Activated CD4-positive, alpha-beta T cell treated with anti-CD3 and anti-CD28 coated beads for 36 hours (primary cell): ENCODE results near the gene BBS1. TPM values are rescaled to one million over a fixed set of nuclear protein-coding genes. Genes with fewer than 3 reads are reported as not detected.
"Not testable (repeated sequence)": the region's sequence is repeated elsewhere in the genome, so short reads cannot be mapped to it uniquely, and the experiment has no call there.

Experiments used
- ATAC-seq: fragments of 200-7000 bp; cut with Tn5 transposase; one replicate; pipeline ENCODE4 v1.10.0; 2021; ENCODE audit warnings: mild to moderate bottlenecking, moderate library complexity
- CTCF ChIA-PET: fragments of 350-600 bp; sonication (Branson Sonifier 250); formaldehyde crosslinking; loops from one replicate; lab custom pipeline; 2021; ENCODE audit warnings: antibody characterized with exemption; lab: Charles Lee
- POLR2A ChIA-PET: fragments of 350-600 bp; sonication (Branson Sonifier 250); formaldehyde crosslinking; loops from one replicate; lab custom pipeline; 2021; ENCODE audit warnings: antibody characterized with exemption, inconsistent platforms; lab: Charles Lee
- DNase-seq: peaks from one replicate; pipeline ENCODE4 v3.0.0-alpha.2; 2020
- H3K27ac Mint-ChIP-seq: one replicate; pipeline ENCODE4 v1.8.0; 2021; ENCODE audit warnings: mixed read lengths
- H3K27me3 Mint-ChIP-seq: one replicate; pipeline ENCODE4 v1.8.0; 2021; ENCODE audit warnings: mixed read lengths
- H3K36me3 Mint-ChIP-seq: one replicate; pipeline ENCODE4 v1.8.0; 2021; ENCODE audit warnings: low read depth, mixed read lengths
- H3K4me1 Mint-ChIP-seq: one replicate; pipeline ENCODE4 v1.8.0; 2021; ENCODE audit warnings: mixed read lengths
- H3K4me3 Mint-ChIP-seq: one replicate; pipeline ENCODE4 v1.8.0; 2021; ENCODE audit warnings: mild to moderate bottlenecking, moderate library complexity, mixed read lengths
- H3K9me3 Mint-ChIP-seq: one replicate; pipeline ENCODE4 v1.8.0; 2021; ENCODE audit warnings: low read depth, mixed read lengths
- intact Hi-C, 2 experiments: fragments of 100-400 bp; cut with DNase I in 1 of 2; cut with micrococcal nuclease in 1 of 2; formaldehyde crosslinking; loops; one replicate each; pipeline versions ENCODE4 v1.14.2 to v1.15.1; 2022 to 2024; cut with DNase I, micrococcal nuclease
- total RNA-seq, 2 experiments: library from RNA; stranded (reverse); gene quantifications; one replicate each; pipeline ENCODE4 v1.2.3, GENCODE V29; 2021

BBS1 gene
- total RNA-seq, 2 experiments from 2014 or later: 9.4 to 10.7 TPM

DNA sequence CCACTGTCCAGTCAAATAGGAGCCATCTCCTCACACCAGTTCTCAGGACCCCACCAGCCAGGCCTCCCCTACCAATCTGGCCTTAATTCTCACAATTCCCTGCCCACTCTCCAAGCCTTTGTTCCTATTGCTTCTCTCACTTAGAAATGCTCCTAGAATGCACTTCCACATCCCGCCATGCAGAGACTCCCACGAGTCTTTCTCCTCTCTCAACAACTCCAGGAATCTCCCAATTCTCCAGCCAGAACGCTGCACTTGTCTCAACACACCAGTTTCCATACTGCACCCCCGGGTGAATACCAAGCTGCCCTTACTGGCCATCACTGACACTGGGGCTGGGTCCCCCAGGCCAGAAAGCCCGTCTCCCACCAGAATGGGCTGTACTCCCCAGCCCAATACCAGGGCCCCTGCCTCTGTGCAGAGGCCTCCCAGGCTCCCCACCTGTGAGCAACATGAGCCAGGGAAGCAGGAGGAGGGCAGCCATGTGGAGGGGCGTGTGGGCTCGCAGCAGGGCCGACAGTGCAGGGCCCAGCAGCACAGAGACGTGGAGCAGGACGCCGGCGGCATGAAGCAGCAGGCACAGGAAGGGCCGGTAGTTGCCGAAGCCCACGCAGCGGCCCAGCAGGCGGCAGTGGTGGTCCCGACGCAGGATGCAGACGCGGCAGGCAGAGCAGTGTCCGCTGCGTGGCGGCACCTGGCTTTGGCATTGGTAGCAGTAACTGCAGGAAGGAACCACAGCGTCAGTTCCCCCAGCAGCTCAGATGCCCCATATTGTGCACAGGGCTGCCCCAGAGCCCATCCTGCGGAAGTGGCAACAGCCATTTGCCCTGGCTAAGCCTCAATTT lies 33.0 kb downstream of the BBS1 start:
- ATAC-seq (peak; percentile 24), DNase-seq (peak; percentile 73)
- intact Hi-C loops: no loop called here
- POLR2A ChIA-PET: no interaction called here
- no peaks in the 10 kb centered on the region for H3K9me3 Mint-ChIP-seq
- H3K27ac Mint-ChIP-seq: peak overlapping the region; percentile 58
- H3K27me3 Mint-ChIP-seq: peaks cover under 1% of the 10 kb centered on the region
- CTCF ChIA-PET: interaction anchor here (0.6 to 1.1 kb wide), 4 partner anchors 33 to 477 kb away, joined by 3 to 4 read pairs (median 3); partner anchors contain the start of gene BBS1
- H3K4me3 Mint-ChIP-seq: peak overlapping the region; percentile 51
- peaks cover 4% of the 10 kb centered on the region for H3K36me3 Mint-ChIP-seq
- H3K4me1 Mint-ChIP-seq: peaks cover 20% of the 10 kb centered on the region

DNA sequence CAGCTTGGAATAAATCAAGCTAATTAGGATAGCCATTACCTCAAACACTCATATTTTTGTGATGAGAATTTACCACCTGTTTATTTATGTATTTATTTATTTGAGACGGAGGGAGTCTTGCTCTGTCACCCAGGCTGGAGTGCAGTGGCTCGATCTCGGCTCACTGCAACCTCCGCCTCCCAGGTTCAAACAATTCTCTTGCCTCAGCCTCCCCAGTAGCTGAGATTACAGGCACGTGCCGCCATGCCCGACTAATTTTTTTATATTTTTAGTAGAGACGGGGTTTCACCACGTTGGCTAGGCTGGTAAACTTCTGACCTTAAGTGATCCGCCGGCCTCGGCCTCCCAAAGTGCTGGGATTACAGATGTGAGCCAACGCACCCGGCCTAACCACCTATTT lies 34.5 kb downstream of the BBS1 start:
- H3K27ac Mint-ChIP-seq, H3K36me3 Mint-ChIP-seq, H3K9me3 Mint-ChIP-seq, DNase-seq, intact Hi-C loops, H3K27me3 Mint-ChIP-seq, ATAC-seq: not testable (repeated sequence)
- H3K4me3 Mint-ChIP-seq: peak overlapping the region; percentile 76
- peaks cover 20% of the 10 kb centered on the region for H3K4me1 Mint-ChIP-seq
- ChIA-PET POLR2A (interaction anchor here (2.4 kb wide), 1 partner anchor 134 kb away, joined by 7 read pairs; no protein-coding TSS in a partner anchor), CTCF (interaction anchor here (0.6 to 1.2 kb wide), 4 partner anchors 8 to 134 kb away, joined by 3 read pairs; no protein-coding TSS in a partner anchor)

DNA sequence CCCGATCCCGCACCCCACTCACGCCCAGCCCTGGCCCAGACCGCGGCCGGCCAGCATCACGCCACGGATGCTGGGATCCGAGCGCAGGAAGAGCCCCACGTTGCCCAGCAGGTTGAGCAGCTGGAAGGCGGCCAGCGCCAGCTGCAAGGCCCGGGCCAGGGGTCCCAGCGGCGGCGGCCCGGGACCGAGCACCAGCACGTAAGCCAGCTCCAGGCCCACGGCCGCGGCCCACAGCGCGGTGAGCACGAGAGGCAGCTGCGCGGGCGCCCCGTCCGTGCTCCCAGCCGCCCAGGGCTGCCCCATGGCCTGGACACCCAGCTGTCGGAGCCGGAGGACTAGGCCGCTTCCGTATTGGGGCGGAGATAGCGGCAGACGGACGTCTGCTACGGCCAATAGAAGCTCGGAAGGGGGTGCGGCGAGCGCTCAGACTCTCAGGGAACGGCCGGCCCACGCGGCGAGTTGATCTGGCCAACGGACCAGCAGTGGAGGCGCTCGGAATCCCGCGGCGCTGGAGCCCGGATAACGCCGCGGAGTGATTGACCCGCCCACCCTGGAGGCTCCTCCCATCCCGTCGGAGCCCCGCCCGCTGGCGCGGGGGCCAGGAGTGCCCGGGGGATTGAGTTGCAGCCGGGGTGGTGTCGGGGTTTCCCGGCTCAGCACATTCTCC lies 35.4 kb downstream of the BBS1 start, which contains the start of gene ZDHHC24:
Gene ZDHHC24, minus strand, starts transcription at position 348 of the 667 bp plus-strand sequence. Its CDS starts 45 bp downstream, at position 303.
- H3K36me3 Mint-ChIP-seq: peaks cover 4% of the 10 kb centered on the region
- no peaks in the 10 kb centered on the region for H3K9me3 Mint-ChIP-seq
- peaks cover 20% of the 10 kb centered on the region for H3K4me1 Mint-ChIP-seq
- peak within 1 kb of the TSS; percentile 67 for H3K27ac Mint-ChIP-seq
- intact Hi-C loops: loop anchor here (1.0 to 2.0 kb wide), 15 partner anchors 33 to 573 kb away; partner anchors contain the start of genes RBM14 (in 2 of the 2), BBS1 (in 1 of the 2), CCDC87 (in 1 of the 2) and CCS (in 1 of the 2)
- ChIA-PET CTCF (interaction anchor here (0.6 to 1.5 kb wide), 13 partner anchors 9 to 1107 kb away, joined by 3 to 5 read pairs (median 3); partner anchors contain the start of genes CTSF, DPP3, RBM4 and RBM4B), POLR2A (interaction anchor here (0.6 to 2.4 kb wide), 5 partner anchors 92 to 133 kb away, joined by 3 to 7 read pairs (median 4); no protein-coding TSS in a partner anchor)
- peak; percentile 95 for DNase-seq
- ATAC-seq: peak; percentile 94
- peak within 1 kb of the TSS; percentile 76 for H3K4me3 Mint-ChIP-seq
- H3K27me3 Mint-ChIP-seq: peaks cover 5% of the 10 kb centered on the region

DNA sequence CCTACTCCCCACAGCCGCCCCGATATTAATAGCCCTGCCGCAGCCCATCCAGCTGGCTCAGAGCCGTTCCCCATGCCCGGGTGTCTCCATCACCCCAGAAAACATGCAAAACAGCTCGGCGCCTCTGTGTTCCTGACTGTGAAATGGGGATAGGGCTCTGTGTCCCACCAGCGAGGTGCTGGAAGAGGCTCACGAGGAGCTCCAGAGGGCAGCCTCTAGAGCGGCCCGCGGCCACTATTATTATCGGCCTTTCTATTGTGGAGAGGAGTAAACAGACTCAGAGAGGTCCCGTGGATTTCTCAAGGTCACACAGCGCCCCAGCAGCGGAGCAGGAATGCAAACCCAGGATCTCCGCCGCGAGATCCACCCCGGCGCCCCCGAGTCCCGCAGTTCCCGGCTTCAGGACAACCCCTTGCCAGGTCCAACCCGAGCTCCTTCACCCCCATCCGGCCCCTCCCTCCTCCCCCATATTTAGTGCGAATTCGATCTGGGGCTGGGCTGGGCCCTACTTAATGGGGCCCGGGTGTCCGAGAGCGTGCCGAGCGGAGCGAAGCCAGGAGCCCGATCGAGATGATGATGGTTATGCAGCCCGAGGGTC lies 36.0 kb downstream of the BBS1 start, which contains the start of gene ACTN3:
Gene ACTN3, plus strand, starts transcription at position 536 of the 598 bp plus-strand sequence. Its CDS starts 35 bp downstream, at position 571.
- DNase-seq: peak; percentile 37
- Mint-ChIP-seq H3K27me3 (peaks cover 5% of the 10 kb centered on the region), H3K4me3 (peak within 1 kb of the TSS; percentile 76), H3K36me3 (peaks cover 3% of the 10 kb centered on the region), H3K4me1 (peaks cover 20% of the 10 kb centered on the region), H3K9me3 (no peaks in the 10 kb centered on the region), H3K27ac (peak within 1 kb of the TSS; percentile 33)
- POLR2A ChIA-PET: interaction anchor here (0.6 to 2.4 kb wide), 4 partner anchors 91 to 132 kb away, joined by 3 to 7 read pairs (median 4); no protein-coding TSS in a partner anchor
- intact Hi-C loops: loop anchor here (1.0 to 2.0 kb wide), 15 partner anchors 33 to 572 kb away; partner anchors contain the start of genes RBM14 (in 2 of the 2), BBS1 (in 1 of the 2), CCDC87 (in 1 of the 2) and CCS (in 1 of the 2)
- CTCF ChIA-PET: interaction anchor here (0.6 to 1.5 kb wide), 11 partner anchors 9 to 1106 kb away, joined by 3 to 5 read pairs (median 3); partner anchors contain the start of genes CTSF, DPP3, RBM4 and RBM4B
- ATAC-seq: peak; percentile 0

DNA sequence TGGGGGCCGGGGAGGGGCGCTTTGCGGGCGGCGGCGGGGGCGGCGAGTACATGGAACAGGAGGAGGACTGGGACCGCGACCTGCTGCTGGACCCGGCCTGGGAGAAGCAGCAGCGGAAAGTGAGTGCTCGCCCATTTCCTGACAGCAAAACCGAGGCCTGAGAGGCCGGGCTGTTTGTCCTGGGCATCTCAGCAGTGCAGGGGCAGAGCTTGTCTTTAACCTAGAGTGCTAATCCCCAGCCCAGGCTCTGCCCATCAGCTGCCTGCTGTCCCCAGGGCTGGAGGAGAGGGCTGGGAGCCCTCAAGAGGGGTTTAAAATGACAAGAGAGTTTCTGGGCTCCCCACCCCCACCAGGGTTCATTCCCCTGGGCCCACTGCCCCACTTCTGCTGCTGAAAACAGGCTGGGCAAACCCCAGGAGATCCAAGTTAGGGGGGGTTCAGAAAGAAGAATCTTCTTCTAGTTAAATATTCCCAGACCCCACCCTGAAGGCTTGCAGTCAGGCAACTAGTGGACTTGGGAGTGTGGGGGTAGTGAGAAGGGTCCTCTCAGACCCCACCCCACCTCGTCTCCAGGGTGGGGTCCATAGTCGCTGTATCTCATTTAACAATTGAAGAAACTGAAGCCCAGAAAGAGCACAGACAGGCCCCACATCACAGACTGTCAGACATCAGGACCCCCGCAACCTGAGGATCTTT lies 36.7 kb downstream of the BBS1 start:
- H3K36me3 Mint-ChIP-seq: no peaks in the 10 kb centered on the region
- POLR2A ChIA-PET: interaction anchor here (2.4 kb wide), 1 partner anchor 131 kb away, joined by 7 read pairs; no protein-coding TSS in a partner anchor
- ATAC-seq: no peak
- no peaks in the 10 kb centered on the region for H3K9me3 Mint-ChIP-seq
- DNase-seq: no peak
- peak overlapping the region; percentile 33 for H3K27ac Mint-ChIP-seq
- intact Hi-C loops: loop anchor here (1.0 to 2.0 kb wide), 15 partner anchors 32 to 572 kb away; partner anchors contain the start of genes RBM14 (in 2 of the 2), BBS1 (in 1 of the 2), CCDC87 (in 1 of the 2) and CCS (in 1 of the 2)
- peaks cover 20% of the 10 kb centered on the region for H3K4me1 Mint-ChIP-seq
- CTCF ChIA-PET: interaction anchor here (1.0 to 1.5 kb wide), 5 partner anchors 8 to 91 kb away, joined by 3 to 5 read pairs (median 4); partner anchors contain the start of genes CTSF, DPP3 and RBM4
- peak overlapping the region; percentile 76 for H3K4me3 Mint-ChIP-seq
- H3K27me3 Mint-ChIP-seq: peaks cover 5% of the 10 kb centered on the region

DNA sequence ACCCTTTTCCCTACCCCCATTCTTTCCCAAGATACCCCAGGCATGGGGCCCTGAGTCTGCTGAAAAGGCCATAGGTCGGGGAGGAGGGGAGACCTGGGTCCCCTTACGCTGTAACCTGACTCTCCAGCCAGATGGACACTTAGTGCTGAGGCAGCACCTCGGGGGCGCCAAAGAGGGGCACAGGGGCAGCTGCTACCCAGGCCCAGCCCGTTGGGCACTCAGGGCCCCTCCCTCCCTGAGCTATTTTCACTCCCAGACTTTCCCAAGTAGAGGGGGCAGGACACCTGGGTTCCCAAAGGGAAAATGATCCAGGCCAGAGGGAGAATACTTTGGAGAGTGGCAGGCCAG lies 37.2 kb downstream of the BBS1 start:
- peaks cover 5% of the 10 kb centered on the region for H3K27me3 Mint-ChIP-seq
- intact Hi-C loops: loop anchor here in 1 of 2 experiments (2.0 kb wide), 2 partner anchors 411 to 571 kb away; partner anchors contain the start of genes KDM2A and PC
- no peaks in the 10 kb centered on the region for H3K36me3 Mint-ChIP-seq
- ChIA-PET POLR2A (no interaction called here), CTCF (no interaction called here)
- ATAC-seq: no peak
- DNase-seq: no peak
- no peak overlapping the region for H3K27ac Mint-ChIP-seq
- H3K4me3 Mint-ChIP-seq: no peak overlapping the region
- peaks cover 20% of the 10 kb centered on the region for H3K4me1 Mint-ChIP-seq
- H3K9me3 Mint-ChIP-seq: no peaks in the 10 kb centered on the region

DNA sequence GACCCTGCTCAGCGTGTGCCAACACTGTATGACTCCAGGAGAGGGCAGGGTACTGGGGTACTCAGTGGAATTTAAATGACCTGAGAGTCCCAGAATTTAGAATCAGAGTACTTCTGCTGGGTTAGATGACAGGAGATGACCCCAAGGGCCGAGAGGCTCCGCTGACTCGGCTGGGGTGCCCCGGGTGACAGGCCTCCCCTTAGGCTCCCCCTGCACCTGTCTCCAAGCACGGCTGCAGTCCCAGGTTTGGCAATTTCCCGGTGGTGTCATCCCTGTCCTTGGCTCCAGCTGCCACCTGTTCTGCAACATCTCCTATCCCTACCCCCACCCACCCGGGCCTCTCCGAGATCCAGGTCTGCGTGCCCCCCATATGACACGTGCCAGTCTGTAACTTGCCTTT lies 37.6 kb downstream of the BBS1 start:
- peaks cover 5% of the 10 kb centered on the region for H3K27me3 Mint-ChIP-seq
- DNase-seq: no peak
- H3K4me1 Mint-ChIP-seq: peaks cover 19% of the 10 kb centered on the region
- POLR2A ChIA-PET: no interaction called here
- H3K4me3 Mint-ChIP-seq: no peak overlapping the region
- CTCF ChIA-PET: no interaction called here
- H3K27ac Mint-ChIP-seq: no peak overlapping the region
- H3K36me3 Mint-ChIP-seq: no peaks in the 10 kb centered on the region
- no peaks in the 10 kb centered on the region for H3K9me3 Mint-ChIP-seq
- intact Hi-C loops: no loop called here
- ATAC-seq: no peak

DNA sequence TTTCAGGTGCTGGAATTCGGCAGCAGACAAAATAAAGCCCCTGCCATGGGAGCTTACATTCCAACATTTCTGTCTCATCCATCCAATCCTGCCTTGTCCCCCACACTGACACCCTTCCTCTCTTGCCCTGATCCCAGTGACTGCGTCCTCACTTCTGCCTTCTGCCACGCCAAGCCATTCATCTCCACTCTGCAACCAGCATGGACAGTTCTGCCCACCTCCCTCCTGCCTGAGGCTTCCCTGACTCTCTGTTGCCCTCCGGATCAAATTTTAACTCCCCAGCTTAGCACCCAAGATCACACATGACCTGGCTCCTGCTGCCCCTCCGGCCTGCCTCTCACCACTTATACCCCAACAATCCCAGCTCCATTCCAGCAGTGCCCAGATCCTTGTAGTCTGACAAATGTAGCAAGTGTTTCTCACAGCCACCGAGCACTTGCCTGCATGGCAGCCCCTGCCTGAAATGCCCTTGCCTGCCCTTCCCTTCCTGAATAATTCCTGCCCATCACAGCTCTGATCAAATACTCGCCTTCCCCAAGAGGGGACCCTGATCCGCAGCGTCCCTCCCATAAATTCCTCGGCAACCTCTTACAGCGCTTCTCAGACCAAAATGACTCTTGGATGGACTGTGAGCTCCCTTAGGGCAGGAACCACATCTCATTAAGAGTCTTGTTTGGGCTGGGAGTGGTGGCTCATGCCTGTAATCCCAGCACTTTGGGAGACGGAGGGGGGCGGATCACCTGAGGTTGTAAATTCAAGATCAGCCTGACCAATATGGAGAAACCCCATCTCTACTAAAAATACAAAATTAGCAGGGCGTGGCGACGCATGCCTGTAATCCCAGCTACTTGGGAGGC lies 38.6 kb downstream of the BBS1 start:
- Mint-ChIP-seq H3K27ac (no peak overlapping the region), H3K4me1 (peaks cover 13% of the 10 kb centered on the region), H3K27me3 (peaks cover 5% of the 10 kb centered on the region), H3K9me3 (no peaks in the 10 kb centered on the region), H3K36me3 (no peaks in the 10 kb centered on the region), H3K4me3 (no peak overlapping the region)
- no peak for DNase-seq
- ChIA-PET CTCF (interaction anchor here (1.0 kb wide), 1 partner anchor 160 kb away, joined by 3 read pairs; no protein-coding TSS in a partner anchor), POLR2A (no interaction called here)
- intact Hi-C loops: no loop called here
- no peak for ATAC-seq

DNA sequence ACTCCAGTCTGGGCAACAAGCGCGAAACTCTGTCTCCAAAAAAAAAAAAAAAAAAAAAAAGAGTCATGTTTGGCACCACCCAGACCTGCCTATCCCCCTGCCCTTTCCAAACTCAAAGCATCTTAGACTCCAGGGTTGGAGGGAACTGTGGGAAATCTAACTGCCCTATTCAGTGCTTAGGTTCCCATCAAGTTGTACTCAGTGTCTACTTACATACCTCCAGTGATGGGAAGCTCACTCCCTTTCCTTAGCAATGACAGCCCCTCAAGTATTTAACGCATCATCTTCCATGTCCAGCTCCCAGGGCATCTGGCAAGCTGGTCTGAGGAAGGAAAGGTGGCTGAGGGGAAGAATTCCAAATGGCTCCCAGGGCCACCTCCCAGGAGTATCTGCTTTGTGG lies 39.3 kb downstream of the BBS1 start:
- ChIA-PET CTCF (no interaction called here), POLR2A (no interaction called here)
- Mint-ChIP-seq H3K4me1 (peaks cover 8% of the 10 kb centered on the region), H3K36me3 (no peaks in the 10 kb centered on the region), H3K9me3 (no peaks in the 10 kb centered on the region), H3K27me3 (peaks cover 5% of the 10 kb centered on the region), H3K4me3 (no peak overlapping the region), H3K27ac (no peak overlapping the region)
- DNase-seq (no peak), ATAC-seq (no peak)
- intact Hi-C loops: no loop called here
